NB4 (cell line): ENCODE results near the gene UTS2R.

Source experiments
- MYC ChIP-seq: IDR thresholded peaks from 2 replicates; pipeline ENCODE4 v1.6.1; 2011; ENCODE audit warnings: low read depth, low read length
- POLR2A ChIP-seq: IDR thresholded peaks from 2 replicates; pipeline ENCODE4 v1.6.1; 2011; ENCODE audit warnings: mild to moderate bottlenecking; ENCODE audit not compliant: insufficient read length; ENCODE audit errors: extremely low read depth

DNA sequence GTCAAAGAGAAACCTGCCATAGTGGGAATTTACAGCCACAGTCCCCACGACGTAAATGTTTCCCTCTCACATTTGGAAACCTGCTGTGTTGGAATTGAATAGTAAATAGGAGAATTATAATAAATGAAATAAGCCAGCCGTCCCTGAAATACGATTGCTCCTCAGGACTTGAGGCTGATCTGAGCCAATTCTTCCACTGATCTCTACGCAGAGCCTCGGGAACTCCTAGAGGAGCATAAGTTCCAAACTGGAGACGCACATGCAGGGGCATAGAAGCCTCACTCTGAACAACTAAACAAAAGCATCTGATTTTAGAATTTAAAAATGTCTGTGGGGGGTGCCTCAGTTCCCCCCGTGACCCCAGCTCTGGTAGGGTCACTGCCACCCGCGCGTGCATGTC lies 22.7 kb upstream of the UTS2R start:
- TF ChIP-seq POLR2A = no peak
- no peak for TF ChIP-seq MYC
